Measurements from ENCODE around the gene RORB.

The RORB gene

DNA sequence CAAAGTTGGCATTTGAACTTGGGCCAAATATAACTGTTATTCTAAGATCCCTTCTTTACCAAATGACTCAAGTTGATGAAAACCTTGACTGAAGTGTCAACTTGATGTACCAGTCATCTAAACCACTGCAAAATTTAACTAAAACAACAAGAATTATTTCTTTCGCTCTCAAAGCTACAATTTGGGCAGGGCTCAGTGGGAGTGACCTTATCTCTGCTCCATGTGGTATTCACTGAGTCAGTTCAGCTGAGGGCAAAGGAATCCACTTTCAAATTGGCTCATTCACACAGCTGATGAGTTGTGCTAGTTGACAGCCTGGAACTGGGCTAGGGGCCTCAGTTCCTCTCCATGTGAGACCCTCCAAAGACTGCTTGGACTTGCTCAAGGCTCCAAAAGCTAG is 166.3 kb downstream of the RORB start:
- TF ChIP-seq, protein P1, sequence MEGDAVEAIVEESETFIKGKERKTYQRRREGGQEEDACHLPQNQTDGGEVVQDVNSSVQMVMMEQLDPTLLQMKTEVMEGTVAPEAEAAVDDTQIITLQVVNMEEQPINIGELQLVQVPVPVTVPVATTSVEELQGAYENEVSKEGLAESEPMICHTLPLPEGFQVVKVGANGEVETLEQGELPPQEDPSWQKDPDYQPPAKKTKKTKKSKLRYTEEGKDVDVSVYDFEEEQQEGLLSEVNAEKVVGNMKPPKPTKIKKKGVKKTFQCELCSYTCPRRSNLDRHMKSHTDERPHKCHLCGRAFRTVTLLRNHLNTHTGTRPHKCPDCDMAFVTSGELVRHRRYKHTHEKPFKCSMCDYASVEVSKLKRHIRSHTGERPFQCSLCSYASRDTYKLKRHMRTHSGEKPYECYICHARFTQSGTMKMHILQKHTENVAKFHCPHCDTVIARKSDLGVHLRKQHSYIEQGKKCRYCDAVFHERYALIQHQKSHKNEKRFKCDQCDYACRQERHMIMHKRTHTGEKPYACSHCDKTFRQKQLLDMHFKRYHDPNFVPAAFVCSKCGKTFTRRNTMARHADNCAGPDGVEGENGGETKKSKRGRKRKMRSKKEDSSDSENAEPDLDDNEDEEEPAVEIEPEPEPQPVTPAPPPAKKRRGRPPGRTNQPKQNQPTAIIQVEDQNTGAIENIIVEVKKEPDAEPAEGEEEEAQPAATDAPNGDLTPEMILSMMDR (IDR thresholded peaks at IDR 0.05; ENCODE audit: low read depth, low read length), result no peak
- in situ Hi-C loops (cut with HindIII; ENCODE audit: low sequenced_read_pairs), result no loop called here
- DNase-seq (ENCODE audit: low read depth, low spot score), result no peak
- H3K4me3 ChIP-seq (ENCODE audit: low read depth, low read length), result no peak overlapping the region

DNA sequence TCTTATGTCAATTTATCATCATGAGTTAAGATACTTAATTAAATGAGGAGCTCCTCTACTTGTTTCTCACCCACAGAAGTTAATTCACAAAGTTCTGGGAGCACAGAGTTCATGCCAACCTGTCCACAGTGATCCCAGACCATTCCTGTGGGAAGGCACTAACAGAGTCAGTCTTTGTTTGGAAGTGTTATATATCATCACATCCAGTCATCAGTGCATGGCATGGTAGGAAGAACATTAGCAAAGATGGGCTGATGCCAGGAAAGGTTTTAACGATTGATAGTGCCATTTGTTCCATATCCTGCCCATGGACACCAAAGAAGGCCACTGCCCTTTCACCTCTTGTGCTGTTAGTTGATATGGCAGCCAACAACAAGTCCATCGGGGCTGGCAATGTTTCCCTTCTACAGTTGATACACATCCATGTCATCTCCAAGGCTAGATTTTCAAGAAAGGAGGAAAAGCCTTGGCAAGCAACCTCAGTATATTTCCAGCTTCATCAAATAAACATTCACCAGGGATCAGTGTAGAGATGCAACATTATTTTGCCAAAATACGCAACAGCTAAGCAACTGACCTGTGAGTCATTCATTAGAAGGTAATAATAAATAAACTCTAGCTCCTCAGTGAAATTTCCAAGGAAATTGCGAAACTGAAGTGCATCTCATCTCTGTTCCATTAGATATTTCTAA is 169.6 kb downstream of the RORB start:
- DNase-seq (ENCODE audit: low read depth, low spot score), result peak; percentile 35
- in situ Hi-C loops (cut with HindIII; ENCODE audit: low sequenced_read_pairs), result no loop called here
- TF ChIP-seq, protein P1 (IDR thresholded peaks at IDR 0.05; ENCODE audit: low read depth, low read length), result no peak
- no peak overlapping the region for H3K4me3 ChIP-seq (ENCODE audit: low read depth, low read length)

DNA sequence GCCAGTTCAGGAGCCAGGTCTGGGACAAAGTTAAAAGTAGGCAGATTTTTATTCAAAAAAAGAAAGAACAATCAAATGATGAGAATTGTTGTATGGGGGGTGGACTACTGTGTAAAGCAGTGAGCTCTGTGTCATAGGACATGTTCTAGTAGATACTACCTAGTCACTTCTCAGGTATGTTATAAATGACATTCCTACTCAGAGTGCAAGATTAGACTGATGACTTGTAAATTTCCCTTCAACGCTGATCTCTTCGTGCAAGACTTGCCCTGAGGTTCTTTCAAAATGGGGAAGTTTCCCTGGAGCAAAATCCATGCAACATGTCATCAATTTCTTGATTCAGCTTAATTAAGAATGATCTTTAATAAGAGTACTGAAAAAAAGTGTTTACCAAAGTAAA is 175.1 kb downstream of the RORB start:
- DNase-seq (ENCODE audit: low read depth, low spot score), result no peak
- H3K4me3 ChIP-seq (ENCODE audit: low read depth, low read length), result no peak overlapping the region
- in situ Hi-C loops (cut with HindIII; ENCODE audit: low sequenced_read_pairs), result no loop called here
- TF ChIP-seq, protein P1 (IDR thresholded peaks at IDR 0.05; ENCODE audit: low read depth, low read length), result no peak

DNA sequence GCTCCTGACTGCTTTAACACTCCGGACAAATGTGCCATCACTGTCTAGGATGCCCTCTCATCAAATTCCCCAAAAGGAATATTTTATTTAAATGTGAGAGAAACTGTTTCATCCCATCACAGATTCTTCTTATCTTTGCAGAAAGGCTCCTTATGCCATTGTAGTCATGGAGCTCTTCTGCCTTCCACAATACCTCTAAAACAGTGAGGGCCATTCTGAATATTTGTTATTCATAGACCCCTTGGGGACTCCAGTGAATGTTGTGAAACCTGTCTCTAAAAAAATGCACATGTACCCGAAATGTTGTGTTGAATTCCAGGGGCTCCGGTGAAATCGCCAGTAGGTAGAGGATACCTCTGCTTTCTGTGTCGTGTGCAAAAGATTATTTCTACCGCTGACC is 176.9 kb downstream of the RORB start:
- TF ChIP-seq, protein P1 (IDR thresholded peaks at IDR 0.05; ENCODE audit: low read depth, low read length), result no peak
- DNase-seq (ENCODE audit: low read depth, low spot score), result no peak
- no peak overlapping the region for H3K4me3 ChIP-seq (ENCODE audit: low read depth, low read length)
- in situ Hi-C loops (cut with HindIII; ENCODE audit: low sequenced_read_pairs), result no loop called here

DNA sequence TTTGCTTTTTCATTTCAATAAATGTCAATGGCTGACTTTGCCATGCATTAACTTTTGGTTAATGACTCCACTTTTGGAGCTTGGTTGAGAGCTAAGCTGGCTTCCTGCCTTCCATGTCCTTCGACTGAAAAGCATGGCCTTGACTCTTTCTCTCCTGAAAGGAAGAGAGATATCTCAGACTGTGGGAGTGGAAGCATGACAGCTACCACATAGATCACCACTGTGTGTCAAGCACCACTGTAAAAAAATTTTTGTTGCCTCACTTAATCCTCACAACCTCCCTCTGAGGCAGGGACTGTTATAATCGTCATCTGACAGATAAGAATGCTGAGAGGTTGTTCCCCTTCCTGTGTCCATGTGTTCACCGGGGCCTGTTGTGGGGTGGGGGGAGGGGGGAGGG is 184.8 kb downstream of the RORB start:
- TF ChIP-seq, protein P1 (IDR thresholded peaks at IDR 0.05; ENCODE audit: low read depth, low read length), result no peak
- no peak overlapping the region for H3K4me3 ChIP-seq (ENCODE audit: low read depth, low read length)
- in situ Hi-C loops (cut with HindIII; ENCODE audit: low sequenced_read_pairs), result no loop called here
- no peak for DNase-seq (ENCODE audit: low read depth, low spot score)

DNA sequence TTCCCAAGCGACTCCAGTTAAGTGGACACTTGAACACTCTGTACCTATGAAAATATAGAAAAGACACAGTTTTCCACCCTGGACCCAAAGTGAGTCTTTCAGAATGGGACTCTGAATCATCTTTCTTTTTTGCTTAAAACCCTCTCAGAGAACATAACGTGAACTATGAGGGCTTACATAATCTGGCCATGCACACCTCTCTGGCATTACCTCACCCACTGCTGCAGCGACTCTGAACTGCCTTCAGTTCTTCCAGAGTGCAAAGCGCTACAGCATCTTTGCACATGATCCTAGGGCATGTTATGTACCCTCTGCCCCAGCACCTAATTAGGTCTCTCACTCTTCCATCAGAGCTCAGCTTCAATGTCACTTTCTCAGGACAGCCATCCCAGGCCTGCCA is 186.2 kb downstream of the RORB start:
- DNase-seq (ENCODE audit: low read depth, low spot score), result no peak
- no peak overlapping the region for H3K4me3 ChIP-seq (ENCODE audit: low read depth, low read length)
- TF ChIP-seq, protein P1 (IDR thresholded peaks at IDR 0.05; ENCODE audit: low read depth, low read length), result no peak
- in situ Hi-C loops (cut with HindIII; ENCODE audit: low sequenced_read_pairs), result no loop called here
